Stimulated activated CD4-positive, alpha-beta T cell treated with anti-CD3 and anti-CD28 coated beads, Interleukin-15, amount 100 ng/mL, for 48 hours (primary cell): ENCODE measurements around the gene RHOH.
"Not testable (repeated sequence)": the region's sequence is repeated elsewhere in the genome, so short reads cannot be mapped to it uniquely, and the experiment has no call there.

ENCODE experiments used
- DNase-seq, 2 donors: peaks; one replicate each; pipeline ENCODE4 v3.0.0-alpha.2; 2020; ENCODE audit warnings: low read depth in 2 of 2

The RHOH gene

GRCh38 chr4:40196724-40197281 is at the start of gene RHOH:
Gene RHOH, plus strand, starts transcription at chr4:40197031. Its CDS starts 46,356 bp downstream, at chr4:40243387.
- peak; percentile 62 to 74 for DNase-seq

GRCh38 chr4:40147490-40147889 is 49.3 kb upstream of the RHOH start:
- DNase-seq, result not testable (repeated sequence)

DNA sequence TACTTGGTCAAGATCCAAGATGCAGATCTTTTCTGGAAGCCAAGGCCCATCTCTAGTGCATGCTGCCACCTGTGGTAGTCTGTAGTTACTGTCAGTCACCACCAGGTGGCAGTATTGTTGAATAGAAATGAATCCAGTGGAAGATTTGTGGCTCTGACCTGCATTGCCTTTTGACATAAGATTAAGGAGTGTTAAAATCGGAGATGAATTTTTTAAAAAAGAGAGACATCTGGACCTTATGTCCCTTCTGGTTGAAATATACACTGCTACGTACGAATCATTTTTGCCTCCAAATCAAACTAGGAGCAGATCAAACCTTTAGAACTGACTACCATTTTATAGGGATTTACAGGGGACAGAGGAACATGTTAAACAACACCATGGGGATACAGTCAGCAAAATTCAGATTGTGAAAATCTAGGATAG is 46.9 kb upstream of the RHOH start:
- DNase-seq, result peak; percentile 52 to 60

- DNase-seq, result no peak
These were observed 45.9 kb upstream of the RHOH start for GRCh38 chr4:40150932-40151331.

DNA sequence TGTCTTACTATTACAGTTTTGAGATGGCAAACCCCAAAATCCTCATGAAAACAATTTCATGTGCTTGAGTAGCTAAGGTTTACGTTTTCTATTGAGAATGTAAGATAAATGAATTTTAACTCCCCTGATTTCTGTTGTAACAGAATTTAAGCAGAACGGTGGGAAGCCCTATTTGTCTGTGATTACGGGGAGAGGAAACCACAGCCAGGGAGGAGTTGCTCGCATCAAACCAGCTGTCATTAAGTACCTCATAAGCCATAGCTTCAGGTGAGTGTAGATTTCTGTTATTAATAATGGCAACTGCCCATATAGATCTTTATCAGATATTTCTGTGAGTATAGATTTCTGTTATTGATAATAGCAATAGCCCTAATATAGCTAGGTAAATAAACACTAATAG is 44.2 kb upstream of the RHOH start:
- no peak for DNase-seq

- DNase-seq, result no peak
These were observed 39.4 kb upstream of the RHOH start for GRCh38 chr4:40157436-40157835.

- DNase-seq, result no peak
These were observed 36.6 kb upstream of the RHOH start for GRCh38 chr4:40160258-40160657.

DNA sequence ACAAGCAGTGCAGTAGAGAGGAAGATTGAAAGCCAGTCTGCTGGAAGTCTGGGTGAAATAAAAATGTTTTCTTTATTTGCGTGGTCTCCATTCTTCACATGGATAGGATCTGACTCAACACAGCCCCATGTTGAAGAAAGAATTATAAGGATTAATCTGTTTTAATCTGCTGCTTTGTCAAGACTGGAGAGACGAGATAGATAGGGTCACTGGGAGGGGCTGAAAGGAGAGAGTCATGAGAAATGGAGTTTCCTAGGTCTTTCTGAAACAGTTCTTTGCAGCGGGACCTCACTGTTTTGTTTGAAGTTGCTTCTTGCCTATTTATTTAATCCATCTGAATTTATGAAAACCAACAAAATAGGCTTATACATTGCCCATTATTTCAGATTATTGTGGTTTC is 32.4 kb upstream of the RHOH start:
- no peak for DNase-seq

DNA sequence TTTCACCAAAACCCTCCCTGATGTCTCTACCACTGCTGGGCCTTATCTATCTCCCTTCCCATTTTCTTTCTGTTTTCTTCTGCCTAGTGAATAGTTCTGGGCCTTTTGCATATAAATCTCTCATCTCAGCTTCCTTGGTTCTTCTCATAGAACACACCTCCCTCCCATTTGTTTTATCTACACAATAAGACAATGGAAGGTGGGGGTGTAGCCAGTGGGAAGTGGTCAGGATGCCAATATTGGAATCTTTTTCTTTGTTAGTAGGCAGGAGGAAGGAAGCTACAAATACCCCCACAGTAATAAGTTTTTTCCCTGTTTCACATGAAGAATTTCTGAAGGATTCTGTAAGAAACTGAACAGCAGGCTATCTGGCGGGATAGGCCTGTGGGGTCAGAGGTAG is 30.9 kb upstream of the RHOH start:
- DNase-seq, result no peak

GRCh38 chr4:40168070-40168469 is 28.8 kb upstream of the RHOH start:
- DNase-seq, result no peak

GRCh38 chr4:40170588-40170987 is 26.2 kb upstream of the RHOH start:
- no peak for DNase-seq

DNA sequence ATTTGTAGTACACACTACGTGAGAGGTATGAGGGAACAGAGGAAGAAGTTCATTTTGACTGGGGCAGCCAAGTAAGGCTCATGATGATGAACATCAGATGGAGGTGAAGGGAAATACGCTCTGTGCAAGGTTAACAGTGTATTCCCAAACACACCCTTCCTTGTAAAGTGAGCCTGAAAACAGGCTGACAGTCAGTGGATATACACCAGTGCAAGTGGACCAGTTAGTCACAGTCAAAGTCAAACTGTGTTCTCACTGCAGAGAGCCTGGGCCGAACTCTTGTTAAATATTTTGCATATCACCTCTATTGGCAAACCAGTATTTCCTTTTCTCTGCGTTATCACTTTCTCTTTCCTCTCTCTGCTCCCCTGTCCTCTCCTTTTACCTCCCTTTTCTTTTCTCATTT is 23.4 kb upstream of the RHOH start:
- no peak for DNase-seq

DNA sequence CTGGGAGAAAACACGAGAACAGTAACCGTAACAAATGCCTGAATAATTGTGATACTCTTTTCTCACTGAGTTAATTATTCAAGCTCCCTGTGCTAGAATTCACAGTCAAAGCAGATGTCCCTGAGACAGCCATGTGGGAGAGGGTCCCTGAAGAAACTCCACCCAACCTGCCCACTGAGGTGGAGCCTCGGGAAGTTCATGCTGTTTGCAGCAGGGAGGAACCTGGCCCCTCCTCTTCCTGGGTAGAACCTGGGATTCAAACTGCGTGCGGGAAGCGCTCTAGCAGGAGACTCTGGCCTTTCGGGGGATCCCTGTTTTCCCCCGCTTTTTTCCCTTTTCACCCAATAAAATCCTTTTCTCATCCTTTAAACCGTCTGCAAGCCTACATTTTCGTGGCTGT is 20.2 kb upstream of the RHOH start:
- no peak for DNase-seq

- DNase-seq, result no peak
These were observed 19.2 kb upstream of the RHOH start for GRCh38 chr4:40177591-40177990.

DNA sequence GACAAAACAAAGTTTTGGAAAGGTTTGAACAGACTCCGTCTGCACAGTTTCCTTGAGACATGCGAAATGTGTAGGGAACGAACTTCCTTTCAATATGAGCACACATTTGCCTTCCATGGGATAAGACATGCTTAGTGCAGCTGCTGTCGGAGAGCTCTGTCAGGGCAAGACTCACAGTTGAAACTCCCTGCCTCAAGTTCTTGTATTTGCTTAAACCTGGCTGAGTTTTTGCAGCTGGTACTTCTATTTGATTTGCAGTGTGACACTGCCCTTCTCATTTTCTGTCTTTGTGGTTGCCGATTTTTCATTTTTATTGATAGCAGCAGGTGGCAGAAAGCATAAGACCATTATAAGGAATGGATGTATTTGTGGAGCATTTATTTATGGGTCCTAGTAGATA is 18.2 kb upstream of the RHOH start:
- DNase-seq, result no peak

GRCh38 chr4:40179360-40179759 is 17.5 kb upstream of the RHOH start:
- no peak for DNase-seq

- DNase-seq, result no peak
These were observed 16.5 kb upstream of the RHOH start for GRCh38 chr4:40180356-40180755.

- no peak for DNase-seq
These were observed 14.8 kb upstream of the RHOH start for GRCh38 chr4:40182001-40182400.

GRCh38 chr4:40182954-40183353 is 13.9 kb upstream of the RHOH start:
- no peak for DNase-seq

GRCh38 chr4:40183615-40184411 is 13.0 kb upstream of the RHOH start:
- no peak for DNase-seq

GRCh38 chr4:40185830-40186664 is 10.8 kb upstream of the RHOH start:
- DNase-seq, result no peak

DNA sequence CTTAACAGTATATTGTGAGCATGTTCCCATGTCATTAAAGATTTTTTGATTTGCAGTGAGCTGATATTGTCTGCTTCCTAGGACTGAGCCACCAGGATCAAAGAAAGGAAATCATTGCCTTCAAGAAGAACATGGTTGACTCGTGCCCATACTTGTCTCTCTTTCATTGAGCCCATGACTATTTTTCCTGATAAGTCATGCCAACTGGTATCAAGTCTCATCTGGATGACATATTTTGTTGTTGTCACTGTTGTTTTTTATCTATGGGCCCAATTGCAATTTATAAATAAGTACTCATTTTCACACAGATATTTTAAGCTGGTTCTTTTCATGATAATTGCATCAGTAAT is 10.2 kb upstream of the RHOH start:
- DNase-seq, result no peak

GRCh38 chr4:40187386-40187906 is 9.4 kb upstream of the RHOH start:
- no peak for DNase-seq
